ENCODE measurements around the gene CALR3. TPM values are rescaled to one million over a fixed set of nuclear protein-coding genes. Genes with fewer than 3 reads are reported as not detected.

Gene CALR3
- total RNA-seq, 2 donors from 2014 or later: not detected

GRCh38 chr19:16463341-16463990, 32.5 kb downstream of the CALR3 start:
- Mint-ChIP-seq H3K9me3 (no peaks in the 10 kb centered on the region), H3K27me3 (no peaks in the 10 kb centered on the region), H3K4me1 (ENCODE audit: low read depth in 2 of 2) (peaks cover 59 to 66% of the 10 kb centered on the region in 2 donors), H3K27ac (peak overlapping the region; percentile 56 to 72), H3K36me3 (no peaks in the 10 kb centered on the region), H3K4me3 (peak overlapping the region; percentile 64)
- ATAC-seq (no peak), DNase-seq (ENCODE audit: low spot score) (no peak)

GRCh38 chr19:16462757-16463250, 33.2 kb downstream of the CALR3 start:
- H3K4me1 Mint-ChIP-seq (ENCODE audit: low read depth in 2 of 2): peaks cover 61 to 66% of the 10 kb centered on the region in 2 donors
- peak; percentile 68 to 82 for ATAC-seq
- H3K27me3 Mint-ChIP-seq: no peaks in the 10 kb centered on the region
- DNase-seq (ENCODE audit: low spot score): no peak
- no peaks in the 10 kb centered on the region for H3K9me3 Mint-ChIP-seq
- peak overlapping the region; percentile 64 for H3K4me3 Mint-ChIP-seq
- H3K36me3 Mint-ChIP-seq: no peaks in the 10 kb centered on the region
- peak overlapping the region; percentile 56 to 72 for H3K27ac Mint-ChIP-seq

- peak overlapping the region; percentile 44 to 56 for H3K27ac Mint-ChIP-seq
- H3K27me3 Mint-ChIP-seq: no peaks in the 10 kb centered on the region
- ATAC-seq (peak in 1 of 2 donors; percentile 63), DNase-seq (ENCODE audit: low spot score) (no peak)
- H3K4me1 Mint-ChIP-seq (ENCODE audit: low read depth in 2 of 2): peaks cover 63 to 67% of the 10 kb centered on the region in 2 donors
- no peak overlapping the region for H3K4me3 Mint-ChIP-seq
- no peaks in the 10 kb centered on the region for H3K9me3 Mint-ChIP-seq
- no peaks in the 10 kb centered on the region for H3K36me3 Mint-ChIP-seq
Observed at GRCh38 chr19:16461630-16462051, 34.3 kb downstream of the CALR3 start.

GRCh38 chr19:16460454-16460853, 35.5 kb downstream of the CALR3 start:
- DNase-seq (ENCODE audit: low spot score): no peak
- no peak for ATAC-seq
- H3K36me3 Mint-ChIP-seq: no peaks in the 10 kb centered on the region
- H3K27me3 Mint-ChIP-seq: no peaks in the 10 kb centered on the region
- H3K4me1 Mint-ChIP-seq (ENCODE audit: low read depth in 2 of 2): peaks cover 65 to 72% of the 10 kb centered on the region in 2 donors
- no peak overlapping the region for H3K4me3 Mint-ChIP-seq
- H3K9me3 Mint-ChIP-seq: no peaks in the 10 kb centered on the region
- H3K27ac Mint-ChIP-seq: peak overlapping the region in 1 of 2 donors; percentile 56

- no peak for DNase-seq (ENCODE audit: low spot score)
- Mint-ChIP-seq H3K4me1 (ENCODE audit: low read depth in 2 of 2) (peaks cover 63 to 72% of the 10 kb centered on the region in 2 donors), H3K27ac (peak overlapping the region; percentile 56 to 68), H3K27me3 (no peaks in the 10 kb centered on the region), H3K36me3 (no peaks in the 10 kb centered on the region), H3K9me3 (no peaks in the 10 kb centered on the region), H3K4me3 (no peak overlapping the region)
- no peak for ATAC-seq
Observed at GRCh38 chr19:16459680-16460079, 36.3 kb downstream of the CALR3 start.

GRCh38 chr19:16458391-16459341, 37.3 kb downstream of the CALR3 start:
- H3K4me3 Mint-ChIP-seq: peak overlapping the region; percentile 64
- ATAC-seq: peak; percentile 31 to 52
- H3K9me3 Mint-ChIP-seq: no peaks in the 10 kb centered on the region
- no peak for DNase-seq (ENCODE audit: low spot score)
- H3K4me1 Mint-ChIP-seq (ENCODE audit: low read depth in 2 of 2): peaks cover 61 to 72% of the 10 kb centered on the region in 2 donors
- no peaks in the 10 kb centered on the region for H3K36me3 Mint-ChIP-seq
- H3K27ac Mint-ChIP-seq: peak overlapping the region; percentile 56 to 68
- no peaks in the 10 kb centered on the region for H3K27me3 Mint-ChIP-seq

- Mint-ChIP-seq H3K9me3 (no peaks in the 10 kb centered on the region), H3K27me3 (no peaks in the 10 kb centered on the region), H3K4me3 (peak overlapping the region; percentile 64), H3K4me1 (ENCODE audit: low read depth in 2 of 2) (peaks cover 54 to 66% of the 10 kb centered on the region in 2 donors), H3K36me3 (no peaks in the 10 kb centered on the region), H3K27ac (peak overlapping the region; percentile 56 to 68)
- ATAC-seq (no peak), DNase-seq (ENCODE audit: low spot score) (no peak)
Observed at GRCh38 chr19:16457954-16458331, 38.0 kb downstream of the CALR3 start.

- Mint-ChIP-seq H3K4me3 (peak overlapping the region; percentile 59), H3K27me3 (no peaks in the 10 kb centered on the region), H3K4me1 (ENCODE audit: low read depth in 2 of 2) (peaks cover 50 to 60% of the 10 kb centered on the region in 2 donors), H3K27ac (peak overlapping the region; percentile 56 to 68), H3K36me3 (no peaks in the 10 kb centered on the region), H3K9me3 (no peaks in the 10 kb centered on the region)
- DNase-seq (ENCODE audit: low spot score) (no peak), ATAC-seq (peak; percentile 34)
Observed at GRCh38 chr19:16457195-16457953, 38.6 kb downstream of the CALR3 start.

- Mint-ChIP-seq H3K9me3 (no peaks in the 10 kb centered on the region), H3K4me3 (peak overlapping the region; percentile 59), H3K36me3 (no peaks in the 10 kb centered on the region), H3K4me1 (ENCODE audit: low read depth in 2 of 2) (peaks cover 49 to 56% of the 10 kb centered on the region in 2 donors), H3K27me3 (no peaks in the 10 kb centered on the region), H3K27ac (peak overlapping the region; percentile 33 to 56)
- DNase-seq (ENCODE audit: low spot score): no peak
- ATAC-seq: no peak
Observed at GRCh38 chr19:16456652-16457194, 39.2 kb downstream of the CALR3 start.

GRCh38 chr19:16455489-16455888, 40.5 kb downstream of the CALR3 start:
- ATAC-seq: no peak
- Mint-ChIP-seq H3K4me3 (no peak overlapping the region), H3K9me3 (no peaks in the 10 kb centered on the region), H3K36me3 (no peaks in the 10 kb centered on the region), H3K27ac (peak overlapping the region; percentile 27 to 33), H3K27me3 (no peaks in the 10 kb centered on the region), H3K4me1 (ENCODE audit: low read depth in 2 of 2) (peaks cover 48 to 58% of the 10 kb centered on the region in 2 donors)
- no peak for DNase-seq (ENCODE audit: low spot score)

- Mint-ChIP-seq H3K4me3 (no peak overlapping the region), H3K36me3 (peaks cover 5% of the 10 kb centered on the region), H3K4me1 (ENCODE audit: low read depth in 2 of 2) (peaks cover 49 to 58% of the 10 kb centered on the region in 2 donors), H3K27me3 (no peaks in the 10 kb centered on the region), H3K27ac (peak overlapping the region; percentile 43 to 62), H3K9me3 (peaks cover 3% of the 10 kb centered on the region)
- no peak for ATAC-seq
- DNase-seq (ENCODE audit: low spot score): no peak
Observed at GRCh38 chr19:16454351-16454918, 41.5 kb downstream of the CALR3 start.

- DNase-seq (ENCODE audit: low spot score) (no peak), ATAC-seq (no peak)
- no peak overlapping the region for H3K4me3 Mint-ChIP-seq
- peaks cover 7% of the 10 kb centered on the region for H3K36me3 Mint-ChIP-seq
- H3K27ac Mint-ChIP-seq: peak overlapping the region in 1 of 2 donors; percentile 43
- peaks cover 51 to 58% of the 10 kb centered on the region in 2 donors for H3K4me1 Mint-ChIP-seq (ENCODE audit: low read depth in 2 of 2)
- no peaks in the 10 kb centered on the region for H3K27me3 Mint-ChIP-seq
- peaks cover 3% of the 10 kb centered on the region for H3K9me3 Mint-ChIP-seq
Observed at GRCh38 chr19:16452325-16452724, 43.6 kb downstream of the CALR3 start.
